Endothelial cell of umbilical vein (primary cell): ENCODE measurements around the gene SNRPD2. TPM values are rescaled to one million over a fixed set of nuclear protein-coding genes. Genes with fewer than 3 reads are reported as not detected.

Experiments used
- BruUV-seq: library from RNA; stranded (reverse); fragments of 400-500 nt; replicated peaks from 2 replicates; lab custom pipeline; 2021; lab: Mats Ljungman, UMichigan
- CTCF ChIA-PET: fragments of 300-600, 350-600 bp; sonication (Branson Sonifier 250); formaldehyde crosslinking; loops from one replicate; lab custom pipeline; 2021; ENCODE audit warnings: antibody characterized with exemption, inconsistent platforms; lab: Charles Lee
- POLR2A ChIA-PET: fragments of 300-600, 350-600 bp; sonication (Branson Sonifier 250); formaldehyde crosslinking; loops from one replicate; lab custom pipeline; 2021; ENCODE audit warnings: antibody characterized with exemption, inconsistent platforms; lab: Charles Lee
- DNase-seq: peaks from one replicate; pipeline ENCODE4 v3.0.0-alpha.2; 2011; ENCODE audit warnings: low read depth, low spot score
- FAIRE-seq: peaks from 2 replicates; lab custom pipeline; 2011; peaks lifted over from hg19 to GRCh38; lab: Jason Lieb, UNC
- H2AFZ ChIP-seq: 2 replicates; pipeline ENCODE4 v1.6.0; 2012; ENCODE audit warnings: low read depth, low read length, control low read depth, inconsistent platforms
- H3K27ac ChIP-seq: 2 replicates; pipeline ENCODE4 v1.5.1; 2011; ENCODE audit warnings: low read depth, mild to moderate bottlenecking, control low read depth, low read length, moderate library complexity; ENCODE audit not compliant: insufficient read depth
- H3K27me3 ChIP-seq, 2 experiments: 2 replicates each; pipeline versions ENCODE4 v1.6.0 to v1.6.1; 2011; ENCODE audit warnings: low read length in 2 of 2, mixed read lengths in 1 of 2; ENCODE audit not compliant: control insufficient read depth in 2 of 2, insufficient read depth in 2 of 2
- H3K36me3 ChIP-seq, 2 experiments: 2 replicates in 1 of 2; 3 replicates in 1 of 2; pipeline ENCODE4 v1.5.1; 2011; ENCODE audit warnings: low read length in 2 of 2, mild to moderate bottlenecking in 1 of 2, moderate library complexity in 1 of 2; ENCODE audit not compliant: control insufficient read depth in 2 of 2, insufficient read depth in 2 of 2; ENCODE audit errors: extremely low read depth in 1 of 2
- H3K4me1 ChIP-seq: 3 replicates; pipeline ENCODE4 v1.5.1; 2011; ENCODE audit warnings: mild to moderate bottlenecking, low read length; ENCODE audit not compliant: control insufficient read depth, insufficient read depth; ENCODE audit errors: extremely low read depth
- H3K4me2 ChIP-seq: 2 replicates; pipeline ENCODE4 v1.6.1; 2011; ENCODE audit warnings: low read length, control low read depth, mixed read lengths; ENCODE audit not compliant: insufficient read depth
- H3K4me3 ChIP-seq, 3 experiments: fragments of 200-600 bp in 1 of 3; sonication (generic), shearing (Covaris generic) in 1 of 3; replicated peaks in 1 of 3; 2 replicates each; pipeline ENCODE4 v1.5.1; 2011 to 2016; ENCODE audit warnings: control low read depth in 3 of 3, low read length in 3 of 3, mild to moderate bottlenecking in 2 of 3, inconsistent platforms in 1 of 3, low read depth in 1 of 3, moderate library complexity in 1 of 3; ENCODE audit not compliant: insufficient read depth in 1 of 3
- H3K79me2 ChIP-seq: 2 replicates; pipeline ENCODE4 v1.6.0; 2012; ENCODE audit warnings: low read length, inconsistent platforms; ENCODE audit not compliant: control insufficient read depth, insufficient read depth
- H3K9ac ChIP-seq: replicated peaks from 2 replicates; pipeline ENCODE3; 2011; ENCODE audit warnings: low read length, control low read depth; ENCODE audit not compliant: insufficient read depth; ENCODE audit errors: extremely low read depth
- H3K9me1 ChIP-seq: replicated peaks from 3 replicates; pipeline ENCODE4 v1.6.0; 2011; ENCODE audit warnings: mild to moderate bottlenecking, low read length; ENCODE audit not compliant: control insufficient read depth, insufficient read depth; ENCODE audit errors: extremely low read depth
- H3K9me3 ChIP-seq: replicated peaks from 2 replicates; pipeline ENCODE4 v1.5.1; 2012; ENCODE audit warnings: low read length, inconsistent platforms; ENCODE audit not compliant: control insufficient read depth, insufficient read depth
- H4K20me1 ChIP-seq: replicated peaks from 2 replicates; pipeline ENCODE3; 2011; ENCODE audit warnings: mild to moderate bottlenecking, low read length; ENCODE audit not compliant: control insufficient read depth, insufficient read depth; ENCODE audit errors: extremely low read depth
- EZH2 ChIP-seq: IDR thresholded peaks from 2 replicates; pipeline ENCODE4 v1.6.1; 2012; ENCODE audit warnings: borderline replicate concordance, low read depth, mild to moderate bottlenecking, moderate library complexity, low read length, inconsistent platforms; ENCODE audit not compliant: severe bottlenecking
- FOS ChIP-seq: IDR thresholded peaks from 2 replicates; pipeline ENCODE4 v1.6.1; 2011; ENCODE audit warnings: mild to moderate bottlenecking, low read length, moderate library complexity, borderline replicate concordance; ENCODE audit not compliant: insufficient read depth
- GATA2 ChIP-seq: IDR thresholded peaks from 2 replicates; pipeline ENCODE4 v1.7.0; 2011; ENCODE audit warnings: low read depth, mild to moderate bottlenecking, moderate library complexity, mixed read lengths, low read length; ENCODE audit not compliant: insufficient read length, insufficient read depth
- JUN ChIP-seq: IDR thresholded peaks from 2 replicates; pipeline ENCODE4 v1.6.1; 2011; ENCODE audit warnings: borderline replicate concordance, low read depth; ENCODE audit not compliant: insufficient read length, insufficient read depth
- MYC ChIP-seq: IDR thresholded peaks from one replicate; pipeline ENCODE4 v1.6.1; 2011; ENCODE audit warnings: mild to moderate bottlenecking, low read depth, low read length
- POLR2A ChIP-seq: IDR thresholded peaks from 2 replicates; pipeline ENCODE4 v1.6.1; 2012; ENCODE audit warnings: low read depth, mild to moderate bottlenecking, control low read depth, low read length
- POLR2AphosphoS5 ChIP-seq: IDR thresholded peaks from 2 replicates; pipeline ENCODE4 v1.6.1; 2012; ENCODE audit warnings: low read depth, mild to moderate bottlenecking, control low read depth, low read length, moderate library complexity; ENCODE audit not compliant: insufficient read depth
- dilution Hi-C: fragments of 300-500 bp; cut with MboI; formaldehyde crosslinking; loops from one replicate; pipeline ENCODE4 v1.15.0; 2019; ENCODE audit warnings: low sequenced_read_pairs; ENCODE audit not compliant: extremely low pct_ligation_motif_present
- intact Hi-C: fragments of 100-400 bp; cut with micrococcal nuclease; formaldehyde crosslinking; loops from one replicate; pipeline ENCODE4 v1.10.0; 2022
- polyA plus RNA-seq, 4 experiments: library from polyadenylated mRNA; depleted of rRNA in 3 of 4; stranded (reverse) in 3 of 4; unstranded in 1 of 4; fragments of >200 nt; gene quantifications; 2 replicates each; pipeline versions ENCODE4 v1.2.1 to v1.2.3, GENCODE V29; 2011 to 2012; ENCODE audit warnings: missing spikeins in 1 of 4
- total RNA-seq: library from RNA; stranded (reverse); gene quantifications from 2 replicates; pipeline ENCODE4 v1.2.3, GENCODE V29; 2021
- TF ChIP-seq, protein P1 (sequence below): IDR thresholded peaks from 2 replicates; pipeline ENCODE4 v1.6.1; 2011; ENCODE audit not compliant: insufficient read depth, insufficient read length
- TF ChIP-seq, protein P2 (sequence below), 2 donors: IDR thresholded peaks; 1 replicate in 1 of 2; 2 replicates in 1 of 2; pipeline ENCODE4 v1.5.1; 2011; ENCODE audit warnings: low read length in 2 of 2, mild to moderate bottlenecking in 2 of 2, moderate library complexity in 2 of 2, control low read depth in 1 of 2, inconsistent platforms in 1 of 2, low read depth in 1 of 2; ENCODE audit not compliant: insufficient read depth in 1 of 2; ENCODE audit errors: extremely low read depth in 1 of 2

The SNRPD2 gene
- total and polyA plus RNA-seq, 2 donors (not counting 3 experiments of a cell fraction or from before 2014, with no cell fraction given) = 512 to 519 TPM

DNA sequence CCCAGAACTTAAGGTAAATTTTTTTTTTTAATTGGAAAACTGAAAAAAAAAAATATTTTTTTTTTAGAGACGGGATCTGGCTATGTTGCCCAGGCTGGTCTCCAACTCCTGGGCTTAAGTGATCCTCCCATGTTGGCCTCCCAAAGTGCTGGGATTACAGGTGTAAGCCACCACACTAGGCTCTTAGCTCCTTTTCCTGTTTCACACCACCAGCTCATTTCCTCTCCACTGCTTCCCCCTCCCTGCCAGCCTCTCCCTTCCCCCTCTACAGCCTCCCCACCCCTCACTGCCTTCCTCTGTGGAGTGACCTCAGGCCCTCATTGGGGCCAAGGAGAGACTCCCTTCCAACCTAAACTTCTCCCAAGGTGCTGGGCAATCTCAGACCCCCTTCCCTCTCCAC, 28.0 kb downstream of the SNRPD2 start:
- Histone ChIP-seq H3K9ac (no peak overlapping the region), H3K27me3 (peaks cover 10 to 13% of the 10 kb centered on the region in 2 experiments), H2AFZ (no peak overlapping the region), H4K20me1 (no peaks in the 10 kb centered on the region), H3K9me3 (no peaks in the 10 kb centered on the region), H3K36me3 (no peaks in the 10 kb centered on the region), H3K79me2 (no peaks in the 10 kb centered on the region), H3K4me3 (no peak overlapping the region), H3K27ac (no peak overlapping the region), H3K4me1 (peaks cover 4% of the 10 kb centered on the region), H3K9me1 (no peaks in the 10 kb centered on the region), H3K4me2 (no peak overlapping the region)
- FAIRE-seq (no peak), DNase-seq (no peak)
- ChIA-PET POLR2A (no interaction called here), CTCF (interaction anchor here (1.7 kb wide), 1 partner anchor 13 kb away, joined by 3 read pairs; no protein-coding TSS in a partner anchor)
- intact Hi-C loops = no loop called here
- dilution Hi-C loops = no loop called here
- BruUV-seq = no TSS peak
- TF ChIP-seq EZH2 = no peak
- no peak for TF ChIP-seq POLR2A
- TF ChIP-seq, protein P1, sequence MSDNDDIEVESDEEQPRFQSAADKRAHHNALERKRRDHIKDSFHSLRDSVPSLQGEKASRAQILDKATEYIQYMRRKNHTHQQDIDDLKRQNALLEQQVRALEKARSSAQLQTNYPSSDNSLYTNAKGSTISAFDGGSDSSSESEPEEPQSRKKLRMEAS = no peak
- TF ChIP-seq FOS = no peak
- no peak for TF ChIP-seq POLR2AphosphoS5

DNA sequence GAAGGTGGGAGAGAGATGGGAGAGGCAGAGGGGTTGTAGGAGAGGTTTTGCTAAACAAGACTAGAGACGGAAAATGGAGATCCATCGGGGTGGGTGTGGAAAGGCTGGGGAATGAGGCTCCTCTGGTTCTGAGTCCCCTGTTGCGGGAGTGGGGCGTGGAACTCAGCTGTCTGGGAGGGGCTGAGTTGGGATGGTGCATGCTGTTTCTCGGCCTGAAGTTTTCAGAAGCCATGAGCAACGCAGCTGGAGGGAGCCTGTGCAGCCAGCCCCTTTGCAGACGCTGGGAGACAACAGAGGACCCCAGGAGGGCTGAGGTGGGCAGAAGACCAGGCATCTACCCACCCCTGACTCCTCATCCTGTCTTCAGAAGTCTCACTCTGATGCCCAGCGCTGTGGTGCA, 31.1 kb downstream of the SNRPD2 start:
- BruUV-seq = no TSS peak
- no peaks in the 10 kb centered on the region for H3K9me1 ChIP-seq
- H3K9me3 ChIP-seq = no peaks in the 10 kb centered on the region
- H3K36me3 ChIP-seq = no peaks in the 10 kb centered on the region
- no peaks in the 10 kb centered on the region for H3K4me1 ChIP-seq
- no peak overlapping the region for H3K9ac ChIP-seq
- intact Hi-C loops (no loop called here), dilution Hi-C loops (no loop called here)
- no peaks in the 10 kb centered on the region for H3K79me2 ChIP-seq
- H3K27ac ChIP-seq = no peak overlapping the region
- CTCF ChIA-PET = interaction anchor here (0.7 kb wide), 1 partner anchor 70 kb away, joined by 3 read pairs; the partner anchor contains the start of gene FBXO46
- no peak overlapping the region for H3K4me2 ChIP-seq
- DNase-seq = no peak
- FAIRE-seq = no peak
- H3K4me3 ChIP-seq = no peak overlapping the region
- POLR2A ChIA-PET = no interaction called here
- H3K27me3 ChIP-seq = peaks cover 0 to 7% of the 10 kb centered on the region in 2 experiments
- no peaks in the 10 kb centered on the region for H4K20me1 ChIP-seq
- H2AFZ ChIP-seq = no peak overlapping the region
- TF ChIP-seq JUN (no peak), EZH2 (no peak), POLR2A (no peak), FOS (no peak), POLR2AphosphoS5 (no peak), GATA2 (no peak), MYC (no peak)
- TF ChIP-seq, protein P1 = no peak
- TF ChIP-seq, protein P2, sequence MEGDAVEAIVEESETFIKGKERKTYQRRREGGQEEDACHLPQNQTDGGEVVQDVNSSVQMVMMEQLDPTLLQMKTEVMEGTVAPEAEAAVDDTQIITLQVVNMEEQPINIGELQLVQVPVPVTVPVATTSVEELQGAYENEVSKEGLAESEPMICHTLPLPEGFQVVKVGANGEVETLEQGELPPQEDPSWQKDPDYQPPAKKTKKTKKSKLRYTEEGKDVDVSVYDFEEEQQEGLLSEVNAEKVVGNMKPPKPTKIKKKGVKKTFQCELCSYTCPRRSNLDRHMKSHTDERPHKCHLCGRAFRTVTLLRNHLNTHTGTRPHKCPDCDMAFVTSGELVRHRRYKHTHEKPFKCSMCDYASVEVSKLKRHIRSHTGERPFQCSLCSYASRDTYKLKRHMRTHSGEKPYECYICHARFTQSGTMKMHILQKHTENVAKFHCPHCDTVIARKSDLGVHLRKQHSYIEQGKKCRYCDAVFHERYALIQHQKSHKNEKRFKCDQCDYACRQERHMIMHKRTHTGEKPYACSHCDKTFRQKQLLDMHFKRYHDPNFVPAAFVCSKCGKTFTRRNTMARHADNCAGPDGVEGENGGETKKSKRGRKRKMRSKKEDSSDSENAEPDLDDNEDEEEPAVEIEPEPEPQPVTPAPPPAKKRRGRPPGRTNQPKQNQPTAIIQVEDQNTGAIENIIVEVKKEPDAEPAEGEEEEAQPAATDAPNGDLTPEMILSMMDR (IDR thresholded peaks at IDR 0.05; ENCODE audit: extremely low read depth in 1 of 2, insufficient read depth in 1 of 2, low read depth in 1 of 2, low read length in 2 of 2) = no peak
